WTC11 (cell line): Measurements from ENCODE around the gene SLC25A44. TPM values are rescaled to one million over a fixed set of nuclear protein-coding genes. Genes with fewer than 3 reads are reported as not detected.

ENCODE experiments used
- ATAC-seq: fragments of 200-7000 bp; cut with Tn5 transposase; 2 replicates; pipeline ENCODE4 v1.10.0; 2021; ENCODE audit warnings: mild to moderate bottlenecking, moderate library complexity
- CTCF ChIA-PET: fragments of 300-600 bp; sonication (Branson Sonifier 250); formaldehyde crosslinking; loops from one replicate; lab custom pipeline; 2021; ENCODE audit warnings: antibody characterized with exemption; lab: Charles Lee
- POLR2A ChIA-PET: fragments of 350-600 bp; sonication (Branson Sonifier 250); formaldehyde crosslinking; loops from one replicate; lab custom pipeline; 2021; ENCODE audit warnings: antibody characterized with exemption; lab: Charles Lee
- DNase-seq: peaks from one replicate; pipeline ENCODE4 v3.0.0; 2021; ENCODE audit warnings: low spot score
- H3K27ac Mint-ChIP-seq: 2 replicates; pipeline ENCODE4 v1.8.0; 2021; ENCODE audit warnings: mixed read lengths
- H3K27me3 Mint-ChIP-seq: 2 replicates; pipeline ENCODE4 v1.8.0; 2021; ENCODE audit warnings: low read depth, mild to moderate bottlenecking, moderate library complexity, mixed read lengths
- H3K36me3 Mint-ChIP-seq: 2 replicates; pipeline ENCODE4 v1.8.0; 2021; ENCODE audit warnings: mixed read lengths
- H3K4me1 Mint-ChIP-seq: 2 replicates; pipeline ENCODE4 v1.8.0; 2022; ENCODE audit warnings: mixed read lengths
- H3K4me3 Mint-ChIP-seq: 2 replicates; pipeline ENCODE4 v1.8.0; 2021; ENCODE audit warnings: mild to moderate bottlenecking, moderate library complexity, mixed read lengths
- H3K9me3 Mint-ChIP-seq: 2 replicates; pipeline ENCODE4 v1.8.0; 2021; ENCODE audit warnings: mixed read lengths
- ATF6 ChIP-seq: sonication (generic); formaldehyde crosslinking; IDR thresholded peaks from 2 replicates; pipeline ENCODE4 v1.8.1; 2023; ENCODE audit warnings: mild to moderate bottlenecking, missing genetic modification reagents
- ESRRA ChIP-seq: sonication (generic); formaldehyde crosslinking; IDR thresholded peaks from 2 replicates; pipeline ENCODE4 v1.8.1; 2022; ENCODE audit warnings: mild to moderate bottlenecking, missing genetic modification reagents, borderline replicate concordance
- IRF2 ChIP-seq: sonication (generic); formaldehyde crosslinking; IDR thresholded peaks from 2 replicates; pipeline ENCODE4 v1.8.0; 2022; ENCODE audit warnings: low read depth, missing genetic modification reagents, borderline replicate concordance
- NR1H2 ChIP-seq: sonication (generic); formaldehyde crosslinking; IDR thresholded peaks from 2 replicates; pipeline ENCODE4 v1.9.0; 2021; ENCODE audit warnings: mild to moderate bottlenecking, moderate library complexity, missing genetic modification reagents
- SMAD3 ChIP-seq: sonication (generic); formaldehyde crosslinking; IDR thresholded peaks from 2 replicates; pipeline ENCODE4 v1.8.0; 2022; ENCODE audit warnings: missing genetic modification reagents, mild to moderate bottlenecking, borderline replicate concordance
- SOX15 ChIP-seq: fragments of 250-450 bp; sonication (Bioruptor Pico); IDR thresholded peaks from 2 replicates; pipeline ENCODE4 v1.9.0; 2021; ENCODE audit warnings: mild to moderate bottlenecking
- TEAD4 ChIP-seq: sonication (generic); formaldehyde crosslinking; IDR thresholded peaks from 2 replicates; pipeline ENCODE4 v1.8.0; 2022; ENCODE audit warnings: mild to moderate bottlenecking, missing genetic modification reagents
- ZNF232 ChIP-seq: sonication (generic); formaldehyde crosslinking; IDR thresholded peaks from 2 replicates; pipeline ENCODE4 v1.8.0; 2022; ENCODE audit warnings: mild to moderate bottlenecking, missing genetic modification reagents
- ZNF317 ChIP-seq: sonication (generic); formaldehyde crosslinking; IDR thresholded peaks from 2 replicates; pipeline ENCODE4 v1.8.1; 2023; ENCODE audit warnings: low read depth, mild to moderate bottlenecking, moderate library complexity, missing genetic modification reagents, borderline replicate concordance
- total RNA-seq: library from RNA; stranded (reverse); gene quantifications from 3 replicates; pipeline ENCODE4 v1.2.3, GENCODE V29; 2021
- TF ChIP-seq, protein P1 (sequence below): sonication (generic); formaldehyde crosslinking; IDR thresholded peaks from 2 replicates; pipeline ENCODE4 v1.8.0; 2022; ENCODE audit warnings: mild to moderate bottlenecking, missing genetic modification reagents
- TF ChIP-seq, protein P2 (sequence below): fragments of 250-450 bp; sonication (Bioruptor Pico); IDR thresholded peaks from 2 replicates; pipeline ENCODE4 v1.9.0; 2021; ENCODE audit warnings: mild to moderate bottlenecking, borderline replicate concordance
- TF ChIP-seq, protein P3 (sequence below): sonication (generic); formaldehyde crosslinking; IDR thresholded peaks from 2 replicates; pipeline ENCODE4 v1.8.1; 2022; ENCODE audit warnings: mild to moderate bottlenecking, moderate library complexity, missing genetic modification reagents
- TF ChIP-seq, protein P4 (sequence below): sonication (generic); formaldehyde crosslinking; IDR thresholded peaks from 2 replicates; pipeline ENCODE4 v1.8.1; 2023; ENCODE audit warnings: mild to moderate bottlenecking, missing genetic modification reagents, borderline replicate concordance

Gene SLC25A44
- total RNA-seq, 1 experiment from 2014 or later = 29.1 TPM

DNA sequence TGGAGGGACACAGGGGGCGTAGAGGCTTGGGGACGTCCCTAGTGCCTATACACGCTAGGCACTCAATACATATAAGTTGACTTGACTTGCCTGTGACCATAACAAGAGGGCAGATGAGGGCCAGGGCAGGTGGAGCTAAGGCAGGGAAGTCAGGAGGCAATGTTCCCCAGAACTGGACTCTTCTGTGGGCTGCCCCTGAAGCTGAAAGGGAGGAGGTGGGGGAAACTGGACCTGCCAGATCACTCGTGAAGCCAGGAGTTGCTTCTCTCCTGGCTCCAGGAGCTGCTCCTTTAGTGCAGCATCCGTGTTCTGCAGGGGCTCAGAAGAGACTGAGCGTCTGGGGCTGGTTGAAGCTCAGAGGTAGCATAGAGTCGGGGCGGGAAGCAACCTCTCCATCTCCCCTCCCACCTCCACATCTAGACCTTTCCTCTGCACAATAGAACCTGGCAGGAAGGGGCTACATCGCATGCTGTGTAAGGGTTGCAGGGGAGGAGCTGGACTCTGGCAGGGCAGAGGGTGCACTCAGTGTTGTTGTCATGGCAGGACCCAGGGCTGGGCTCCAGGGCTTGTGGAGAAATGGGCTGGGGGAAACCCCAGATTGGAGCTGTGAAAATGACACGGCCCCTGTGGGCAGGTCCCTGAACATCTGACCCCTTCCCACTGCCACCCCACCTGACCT, 43.4 kb upstream of the SLC25A44 start:
- ChIA-PET CTCF (interaction anchor here (0.8 to 5.8 kb wide), 21 partner anchors 10 to 132 kb away, joined by 3 to 124 read pairs (median 4); partner anchors contain the start of genes PAQR6, PMF1, SLC25A44 and SMG5), POLR2A (interaction anchor here (1.0 to 2.9 kb wide), 5 partner anchors 43 to 75 kb away, joined by 4 to 9 read pairs (median 5); partner anchors contain the start of genes PMF1 and SLC25A44)
- no peaks in the 10 kb centered on the region for H3K36me3 Mint-ChIP-seq
- ATAC-seq (no peak; the same call in 1 of the 2 replicates), DNase-seq (no peak)
- H3K4me1 Mint-ChIP-seq = peaks cover 81% of the 10 kb centered on the region
- H3K27me3 Mint-ChIP-seq = no peaks in the 10 kb centered on the region
- H3K27ac Mint-ChIP-seq = peak overlapping the region; percentile 65; the same call in 1 of the 2 replicates
- H3K9me3 Mint-ChIP-seq = no peaks in the 10 kb centered on the region
- peak overlapping the region; percentile 66 for H3K4me3 Mint-ChIP-seq
- no peak for TF ChIP-seq ESRRA (CRISPR knock-in tag)
- TF ChIP-seq ZNF232 = no peak
- TF ChIP-seq, protein P1, sequence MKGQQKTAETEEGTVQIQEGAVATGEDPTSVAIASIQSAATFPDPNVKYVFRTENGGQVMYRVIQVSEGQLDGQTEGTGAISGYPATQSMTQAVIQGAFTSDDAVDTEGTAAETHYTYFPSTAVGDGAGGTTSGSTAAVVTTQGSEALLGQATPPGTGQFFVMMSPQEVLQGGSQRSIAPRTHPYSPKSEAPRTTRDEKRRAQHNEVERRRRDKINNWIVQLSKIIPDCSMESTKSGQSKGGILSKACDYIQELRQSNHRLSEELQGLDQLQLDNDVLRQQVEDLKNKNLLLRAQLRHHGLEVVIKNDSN (CRISPR knock-in tag) = no peak
- TF ChIP-seq NR1H2 = no peak
- TF ChIP-seq, protein P2, sequence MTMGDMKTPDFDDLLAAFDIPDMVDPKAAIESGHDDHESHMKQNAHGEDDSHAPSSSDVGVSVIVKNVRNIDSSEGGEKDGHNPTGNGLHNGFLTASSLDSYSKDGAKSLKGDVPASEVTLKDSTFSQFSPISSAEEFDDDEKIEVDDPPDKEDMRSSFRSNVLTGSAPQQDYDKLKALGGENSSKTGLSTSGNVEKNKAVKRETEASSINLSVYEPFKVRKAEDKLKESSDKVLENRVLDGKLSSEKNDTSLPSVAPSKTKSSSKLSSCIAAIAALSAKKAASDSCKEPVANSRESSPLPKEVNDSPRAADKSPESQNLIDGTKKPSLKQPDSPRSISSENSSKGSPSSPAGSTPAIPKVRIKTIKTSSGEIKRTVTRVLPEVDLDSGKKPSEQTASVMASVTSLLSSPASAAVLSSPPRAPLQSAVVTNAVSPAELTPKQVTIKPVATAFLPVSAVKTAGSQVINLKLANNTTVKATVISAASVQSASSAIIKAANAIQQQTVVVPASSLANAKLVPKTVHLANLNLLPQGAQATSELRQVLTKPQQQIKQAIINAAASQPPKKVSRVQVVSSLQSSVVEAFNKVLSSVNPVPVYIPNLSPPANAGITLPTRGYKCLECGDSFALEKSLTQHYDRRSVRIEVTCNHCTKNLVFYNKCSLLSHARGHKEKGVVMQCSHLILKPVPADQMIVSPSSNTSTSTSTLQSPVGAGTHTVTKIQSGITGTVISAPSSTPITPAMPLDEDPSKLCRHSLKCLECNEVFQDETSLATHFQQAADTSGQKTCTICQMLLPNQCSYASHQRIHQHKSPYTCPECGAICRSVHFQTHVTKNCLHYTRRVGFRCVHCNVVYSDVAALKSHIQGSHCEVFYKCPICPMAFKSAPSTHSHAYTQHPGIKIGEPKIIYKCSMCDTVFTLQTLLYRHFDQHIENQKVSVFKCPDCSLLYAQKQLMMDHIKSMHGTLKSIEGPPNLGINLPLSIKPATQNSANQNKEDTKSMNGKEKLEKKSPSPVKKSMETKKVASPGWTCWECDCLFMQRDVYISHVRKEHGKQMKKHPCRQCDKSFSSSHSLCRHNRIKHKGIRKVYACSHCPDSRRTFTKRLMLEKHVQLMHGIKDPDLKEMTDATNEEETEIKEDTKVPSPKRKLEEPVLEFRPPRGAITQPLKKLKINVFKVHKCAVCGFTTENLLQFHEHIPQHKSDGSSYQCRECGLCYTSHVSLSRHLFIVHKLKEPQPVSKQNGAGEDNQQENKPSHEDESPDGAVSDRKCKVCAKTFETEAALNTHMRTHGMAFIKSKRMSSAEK (CRISPR knock-in tag) = no peak
- no peak for TF ChIP-seq SOX15 (CRISPR knock-in tag)
- TF ChIP-seq TEAD4 (CRISPR knock-in tag) = no peak
- no peak for TF ChIP-seq IRF2 (CRISPR knock-in tag)
- no peak for TF ChIP-seq ATF6 (CRISPR knock-in tag)
- TF ChIP-seq, protein P3, sequence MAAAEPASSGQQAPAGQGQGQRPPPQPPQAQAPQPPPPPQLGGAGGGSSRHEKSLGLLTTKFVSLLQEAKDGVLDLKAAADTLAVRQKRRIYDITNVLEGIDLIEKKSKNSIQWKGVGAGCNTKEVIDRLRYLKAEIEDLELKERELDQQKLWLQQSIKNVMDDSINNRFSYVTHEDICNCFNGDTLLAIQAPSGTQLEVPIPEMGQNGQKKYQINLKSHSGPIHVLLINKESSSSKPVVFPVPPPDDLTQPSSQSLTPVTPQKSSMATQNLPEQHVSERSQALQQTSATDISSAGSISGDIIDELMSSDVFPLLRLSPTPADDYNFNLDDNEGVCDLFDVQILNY (CRISPR knock-in tag) = no peak
- TF ChIP-seq SMAD3 (CRISPR knock-in tag) = no peak
- TF ChIP-seq, protein P4, sequence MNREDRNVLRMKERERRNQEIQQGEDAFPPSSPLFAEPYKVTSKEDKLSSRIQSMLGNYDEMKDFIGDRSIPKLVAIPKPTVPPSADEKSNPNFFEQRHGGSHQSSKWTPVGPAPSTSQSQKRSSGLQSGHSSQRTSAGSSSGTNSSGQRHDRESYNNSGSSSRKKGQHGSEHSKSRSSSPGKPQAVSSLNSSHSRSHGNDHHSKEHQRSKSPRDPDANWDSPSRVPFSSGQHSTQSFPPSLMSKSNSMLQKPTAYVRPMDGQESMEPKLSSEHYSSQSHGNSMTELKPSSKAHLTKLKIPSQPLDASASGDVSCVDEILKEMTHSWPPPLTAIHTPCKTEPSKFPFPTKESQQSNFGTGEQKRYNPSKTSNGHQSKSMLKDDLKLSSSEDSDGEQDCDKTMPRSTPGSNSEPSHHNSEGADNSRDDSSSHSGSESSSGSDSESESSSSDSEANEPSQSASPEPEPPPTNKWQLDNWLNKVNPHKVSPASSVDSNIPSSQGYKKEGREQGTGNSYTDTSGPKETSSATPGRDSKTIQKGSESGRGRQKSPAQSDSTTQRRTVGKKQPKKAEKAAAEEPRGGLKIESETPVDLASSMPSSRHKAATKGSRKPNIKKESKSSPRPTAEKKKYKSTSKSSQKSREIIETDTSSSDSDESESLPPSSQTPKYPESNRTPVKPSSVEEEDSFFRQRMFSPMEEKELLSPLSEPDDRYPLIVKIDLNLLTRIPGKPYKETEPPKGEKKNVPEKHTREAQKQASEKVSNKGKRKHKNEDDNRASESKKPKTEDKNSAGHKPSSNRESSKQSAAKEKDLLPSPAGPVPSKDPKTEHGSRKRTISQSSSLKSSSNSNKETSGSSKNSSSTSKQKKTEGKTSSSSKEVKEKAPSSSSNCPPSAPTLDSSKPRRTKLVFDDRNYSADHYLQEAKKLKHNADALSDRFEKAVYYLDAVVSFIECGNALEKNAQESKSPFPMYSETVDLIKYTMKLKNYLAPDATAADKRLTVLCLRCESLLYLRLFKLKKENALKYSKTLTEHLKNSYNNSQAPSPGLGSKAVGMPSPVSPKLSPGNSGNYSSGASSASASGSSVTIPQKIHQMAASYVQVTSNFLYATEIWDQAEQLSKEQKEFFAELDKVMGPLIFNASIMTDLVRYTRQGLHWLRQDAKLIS (CRISPR knock-in tag) = no peak
- no peak for TF ChIP-seq ZNF317 (CRISPR knock-in tag)
